ENCODE measurements around the gene TRMT1.

GRCh38 chr19:13069415-13070359 lies 46.9 kb downstream of the TRMT1 start:
- TF ChIP-seq, protein P1, sequence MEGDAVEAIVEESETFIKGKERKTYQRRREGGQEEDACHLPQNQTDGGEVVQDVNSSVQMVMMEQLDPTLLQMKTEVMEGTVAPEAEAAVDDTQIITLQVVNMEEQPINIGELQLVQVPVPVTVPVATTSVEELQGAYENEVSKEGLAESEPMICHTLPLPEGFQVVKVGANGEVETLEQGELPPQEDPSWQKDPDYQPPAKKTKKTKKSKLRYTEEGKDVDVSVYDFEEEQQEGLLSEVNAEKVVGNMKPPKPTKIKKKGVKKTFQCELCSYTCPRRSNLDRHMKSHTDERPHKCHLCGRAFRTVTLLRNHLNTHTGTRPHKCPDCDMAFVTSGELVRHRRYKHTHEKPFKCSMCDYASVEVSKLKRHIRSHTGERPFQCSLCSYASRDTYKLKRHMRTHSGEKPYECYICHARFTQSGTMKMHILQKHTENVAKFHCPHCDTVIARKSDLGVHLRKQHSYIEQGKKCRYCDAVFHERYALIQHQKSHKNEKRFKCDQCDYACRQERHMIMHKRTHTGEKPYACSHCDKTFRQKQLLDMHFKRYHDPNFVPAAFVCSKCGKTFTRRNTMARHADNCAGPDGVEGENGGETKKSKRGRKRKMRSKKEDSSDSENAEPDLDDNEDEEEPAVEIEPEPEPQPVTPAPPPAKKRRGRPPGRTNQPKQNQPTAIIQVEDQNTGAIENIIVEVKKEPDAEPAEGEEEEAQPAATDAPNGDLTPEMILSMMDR (IDR thresholded peaks at IDR 0.05 in 4 of 5, conservative IDR thresholded peaks at IDR 0.05 in 1 of 5): peak in 1 of 5 experiments; percentile 30
- no peak for TF ChIP-seq POLR2A (IDR thresholded peaks at IDR 0.05)
